SK-N-SH (cell line): Measurements from ENCODE around the gene MCTP1.

Experiments used
- GABPA ChIP-seq: IDR thresholded peaks from 2 replicates; pipeline ENCODE4 v1.4.0; 2012; ENCODE audit warnings: low read depth, mild to moderate bottlenecking
- RXRA ChIP-seq: IDR thresholded peaks from 2 replicates; pipeline ENCODE4 v1.4.0; 2012; ENCODE audit warnings: low read depth, mild to moderate bottlenecking, borderline replicate concordance
- TF ChIP-seq, protein P1 (sequence below): fragments of 200-600 bp; sonication (generic); IDR thresholded peaks from 2 replicates; pipeline ENCODE4 v1.6.1; 2017; ENCODE audit warnings: antibody characterized with exemption, mild to moderate bottlenecking, moderate library complexity
- TF ChIP-seq, protein P2 (sequence below): IDR thresholded peaks from 2 replicates; pipeline ENCODE4 v1.6.1; 2012; ENCODE audit warnings: mild to moderate bottlenecking, low read depth, low read length, moderate library complexity
- TF ChIP-seq, protein P3 (sequence below): IDR thresholded peaks from 2 replicates; pipeline ENCODE4 v1.4.0; 2012; ENCODE audit warnings: low read depth

DNA sequence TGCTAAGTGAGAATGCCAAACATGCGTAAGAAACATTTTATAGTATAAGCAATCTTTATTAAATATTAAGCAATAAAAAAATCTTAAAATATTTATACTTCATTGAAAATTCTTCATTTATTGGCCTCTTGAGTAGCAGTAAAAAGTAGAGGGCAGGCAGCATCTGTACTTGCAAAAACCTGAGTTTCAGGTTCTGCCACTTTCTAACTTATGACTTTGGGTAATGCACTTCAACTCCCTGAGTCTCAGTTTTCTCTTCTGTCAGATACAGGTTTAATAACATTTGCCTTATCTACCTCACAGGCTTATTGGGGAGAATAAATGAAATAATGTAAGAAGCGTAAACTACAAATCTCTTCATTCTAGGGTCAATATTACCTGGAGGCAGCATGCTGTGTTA, 19.8 kb upstream of the MCTP1 start:
- TF ChIP-seq, protein P1, sequence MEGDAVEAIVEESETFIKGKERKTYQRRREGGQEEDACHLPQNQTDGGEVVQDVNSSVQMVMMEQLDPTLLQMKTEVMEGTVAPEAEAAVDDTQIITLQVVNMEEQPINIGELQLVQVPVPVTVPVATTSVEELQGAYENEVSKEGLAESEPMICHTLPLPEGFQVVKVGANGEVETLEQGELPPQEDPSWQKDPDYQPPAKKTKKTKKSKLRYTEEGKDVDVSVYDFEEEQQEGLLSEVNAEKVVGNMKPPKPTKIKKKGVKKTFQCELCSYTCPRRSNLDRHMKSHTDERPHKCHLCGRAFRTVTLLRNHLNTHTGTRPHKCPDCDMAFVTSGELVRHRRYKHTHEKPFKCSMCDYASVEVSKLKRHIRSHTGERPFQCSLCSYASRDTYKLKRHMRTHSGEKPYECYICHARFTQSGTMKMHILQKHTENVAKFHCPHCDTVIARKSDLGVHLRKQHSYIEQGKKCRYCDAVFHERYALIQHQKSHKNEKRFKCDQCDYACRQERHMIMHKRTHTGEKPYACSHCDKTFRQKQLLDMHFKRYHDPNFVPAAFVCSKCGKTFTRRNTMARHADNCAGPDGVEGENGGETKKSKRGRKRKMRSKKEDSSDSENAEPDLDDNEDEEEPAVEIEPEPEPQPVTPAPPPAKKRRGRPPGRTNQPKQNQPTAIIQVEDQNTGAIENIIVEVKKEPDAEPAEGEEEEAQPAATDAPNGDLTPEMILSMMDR, result no peak
- TF ChIP-seq RXRA (no peak), GABPA (no peak)
- TF ChIP-seq, protein P2, sequence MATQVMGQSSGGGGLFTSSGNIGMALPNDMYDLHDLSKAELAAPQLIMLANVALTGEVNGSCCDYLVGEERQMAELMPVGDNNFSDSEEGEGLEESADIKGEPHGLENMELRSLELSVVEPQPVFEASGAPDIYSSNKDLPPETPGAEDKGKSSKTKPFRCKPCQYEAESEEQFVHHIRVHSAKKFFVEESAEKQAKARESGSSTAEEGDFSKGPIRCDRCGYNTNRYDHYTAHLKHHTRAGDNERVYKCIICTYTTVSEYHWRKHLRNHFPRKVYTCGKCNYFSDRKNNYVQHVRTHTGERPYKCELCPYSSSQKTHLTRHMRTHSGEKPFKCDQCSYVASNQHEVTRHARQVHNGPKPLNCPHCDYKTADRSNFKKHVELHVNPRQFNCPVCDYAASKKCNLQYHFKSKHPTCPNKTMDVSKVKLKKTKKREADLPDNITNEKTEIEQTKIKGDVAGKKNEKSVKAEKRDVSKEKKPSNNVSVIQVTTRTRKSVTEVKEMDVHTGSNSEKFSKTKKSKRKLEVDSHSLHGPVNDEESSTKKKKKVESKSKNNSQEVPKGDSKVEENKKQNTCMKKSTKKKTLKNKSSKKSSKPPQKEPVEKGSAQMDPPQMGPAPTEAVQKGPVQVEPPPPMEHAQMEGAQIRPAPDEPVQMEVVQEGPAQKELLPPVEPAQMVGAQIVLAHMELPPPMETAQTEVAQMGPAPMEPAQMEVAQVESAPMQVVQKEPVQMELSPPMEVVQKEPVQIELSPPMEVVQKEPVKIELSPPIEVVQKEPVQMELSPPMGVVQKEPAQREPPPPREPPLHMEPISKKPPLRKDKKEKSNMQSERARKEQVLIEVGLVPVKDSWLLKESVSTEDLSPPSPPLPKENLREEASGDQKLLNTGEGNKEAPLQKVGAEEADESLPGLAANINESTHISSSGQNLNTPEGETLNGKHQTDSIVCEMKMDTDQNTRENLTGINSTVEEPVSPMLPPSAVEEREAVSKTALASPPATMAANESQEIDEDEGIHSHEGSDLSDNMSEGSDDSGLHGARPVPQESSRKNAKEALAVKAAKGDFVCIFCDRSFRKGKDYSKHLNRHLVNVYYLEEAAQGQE, result no peak
- TF ChIP-seq, protein P3, sequence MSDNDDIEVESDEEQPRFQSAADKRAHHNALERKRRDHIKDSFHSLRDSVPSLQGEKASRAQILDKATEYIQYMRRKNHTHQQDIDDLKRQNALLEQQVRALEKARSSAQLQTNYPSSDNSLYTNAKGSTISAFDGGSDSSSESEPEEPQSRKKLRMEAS, result no peak
